Bronchial epithelial cell (primary cell): ENCODE data around the gene RBMS2. TPM values are rescaled to one million over a fixed set of nuclear protein-coding genes. Genes with fewer than 3 reads are reported as not detected.

Experiments
- DNase-seq: peaks from one replicate; pipeline ENCODE4 v3.0.0-alpha.2; 2010; ENCODE audit warnings: low read depth
- FAIRE-seq: peaks from 2 replicates; lab custom pipeline; 2011; peaks lifted over from hg19 to GRCh38; lab: Jason Lieb, UNC
- H3K27me3 ChIP-seq: 2 replicates; pipeline ENCODE4 v1.5.1; 2011; ENCODE audit warnings: low read length; ENCODE audit not compliant: control insufficient read depth, insufficient read depth
- H3K36me3 ChIP-seq: 2 replicates; pipeline ENCODE4 v1.5.1; 2011; ENCODE audit warnings: low read length; ENCODE audit not compliant: control insufficient read depth, insufficient read depth
- H3K4me3 ChIP-seq: 2 replicates; pipeline ENCODE4 v1.5.1; 2011; ENCODE audit warnings: mild to moderate bottlenecking, low read depth, low read length, control low read depth
- total RNA-seq: library from RNA; depleted of rRNA; stranded (reverse); fragments of >200 nt; gene quantifications from 2 replicates; pipeline ENCODE4 v1.2.1, GENCODE V29; 2014
- TF ChIP-seq, protein P1 (sequence below): IDR thresholded peaks from 2 replicates; pipeline ENCODE4 v1.5.1; 2011; ENCODE audit warnings: mild to moderate bottlenecking, moderate library complexity, low read length, control low read depth, inconsistent platforms; ENCODE audit not compliant: insufficient read depth, severe bottlenecking

The RBMS2 gene, protein sequence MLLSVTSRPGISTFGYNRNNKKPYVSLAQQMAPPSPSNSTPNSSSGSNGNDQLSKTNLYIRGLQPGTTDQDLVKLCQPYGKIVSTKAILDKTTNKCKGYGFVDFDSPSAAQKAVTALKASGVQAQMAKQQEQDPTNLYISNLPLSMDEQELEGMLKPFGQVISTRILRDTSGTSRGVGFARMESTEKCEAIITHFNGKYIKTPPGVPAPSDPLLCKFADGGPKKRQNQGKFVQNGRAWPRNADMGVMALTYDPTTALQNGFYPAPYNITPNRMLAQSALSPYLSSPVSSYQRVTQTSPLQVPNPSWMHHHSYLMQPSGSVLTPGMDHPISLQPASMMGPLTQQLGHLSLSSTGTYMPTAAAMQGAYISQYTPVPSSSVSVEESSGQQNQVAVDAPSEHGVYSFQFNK
- 9.2 and 11.0 TPM in 2 replicates for total RNA-seq

DNA sequence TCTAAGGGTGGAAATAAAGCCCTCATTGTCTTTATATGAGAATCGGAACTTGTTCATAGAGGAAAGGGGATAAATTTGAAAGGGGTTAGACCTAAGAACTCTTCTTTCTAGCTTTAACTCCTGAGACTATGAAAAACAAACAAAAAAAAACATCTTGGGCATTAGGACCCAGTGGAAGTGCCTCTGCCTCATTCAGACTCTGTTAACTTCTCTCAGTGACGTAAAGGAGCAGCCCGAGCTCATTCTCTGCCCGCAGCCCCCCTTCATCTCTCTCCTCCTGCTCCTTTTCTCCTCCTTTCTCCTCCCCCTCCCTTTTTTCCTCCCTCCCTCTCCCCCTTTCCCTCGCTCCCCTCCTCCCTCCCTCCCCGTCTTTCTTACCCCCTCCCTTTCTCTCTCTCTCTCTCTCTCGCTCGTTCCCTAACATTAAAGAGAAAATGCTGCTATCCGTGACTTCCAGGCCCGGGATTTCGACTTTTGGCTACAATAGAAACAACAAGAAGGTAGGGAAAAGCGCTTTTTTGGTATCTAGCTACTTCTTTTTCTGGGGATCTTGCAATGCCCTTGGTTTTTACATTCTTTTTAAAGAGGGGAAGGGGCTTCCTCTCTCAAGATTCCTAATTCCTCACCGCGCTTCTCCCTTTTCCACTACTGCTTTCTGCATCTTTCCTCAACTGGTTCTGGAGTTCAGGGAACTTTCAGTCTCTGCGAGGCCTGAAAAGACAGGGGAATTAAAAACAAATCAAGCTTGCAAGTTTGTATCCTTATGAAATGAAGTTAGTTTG is at the start of gene RBMS2:
Gene RBMS2 (plus strand): TSS at position 231 of the 782 bp plus-strand sequence. CDS start 204 bp downstream, at position 435.
- DNase-seq (peak; percentile 85), FAIRE-seq (no peak)
- TF ChIP-seq, protein P1, sequence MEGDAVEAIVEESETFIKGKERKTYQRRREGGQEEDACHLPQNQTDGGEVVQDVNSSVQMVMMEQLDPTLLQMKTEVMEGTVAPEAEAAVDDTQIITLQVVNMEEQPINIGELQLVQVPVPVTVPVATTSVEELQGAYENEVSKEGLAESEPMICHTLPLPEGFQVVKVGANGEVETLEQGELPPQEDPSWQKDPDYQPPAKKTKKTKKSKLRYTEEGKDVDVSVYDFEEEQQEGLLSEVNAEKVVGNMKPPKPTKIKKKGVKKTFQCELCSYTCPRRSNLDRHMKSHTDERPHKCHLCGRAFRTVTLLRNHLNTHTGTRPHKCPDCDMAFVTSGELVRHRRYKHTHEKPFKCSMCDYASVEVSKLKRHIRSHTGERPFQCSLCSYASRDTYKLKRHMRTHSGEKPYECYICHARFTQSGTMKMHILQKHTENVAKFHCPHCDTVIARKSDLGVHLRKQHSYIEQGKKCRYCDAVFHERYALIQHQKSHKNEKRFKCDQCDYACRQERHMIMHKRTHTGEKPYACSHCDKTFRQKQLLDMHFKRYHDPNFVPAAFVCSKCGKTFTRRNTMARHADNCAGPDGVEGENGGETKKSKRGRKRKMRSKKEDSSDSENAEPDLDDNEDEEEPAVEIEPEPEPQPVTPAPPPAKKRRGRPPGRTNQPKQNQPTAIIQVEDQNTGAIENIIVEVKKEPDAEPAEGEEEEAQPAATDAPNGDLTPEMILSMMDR: no peak

DNA sequence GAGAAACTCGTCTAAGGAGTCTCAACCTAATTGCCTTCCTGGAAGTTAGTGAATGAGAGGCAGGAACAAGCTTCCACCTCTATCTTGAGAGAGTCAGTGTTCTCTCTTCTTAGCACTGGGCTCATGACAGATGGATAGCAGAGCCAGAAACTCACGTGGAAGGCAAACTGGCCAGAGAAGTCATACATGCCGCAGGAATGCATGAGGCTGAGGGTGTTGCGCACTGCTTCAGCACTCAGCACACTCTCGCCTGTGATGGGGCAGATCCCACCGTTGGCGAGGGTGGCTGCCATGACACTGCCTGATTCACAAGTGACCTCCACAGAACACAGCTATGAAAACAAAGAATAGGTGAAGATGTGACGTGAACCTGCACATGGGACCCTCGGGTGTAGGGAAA is 47.2 kb upstream of the RBMS2 start:
- TF ChIP-seq, protein P1: no peak
- FAIRE-seq (peak; percentile 66), DNase-seq (no peak)
- peaks cover 5% of the 10 kb centered on the region for H3K36me3 ChIP-seq
- H3K4me3 ChIP-seq: no peak overlapping the region
- no peaks in the 10 kb centered on the region for H3K27me3 ChIP-seq

More for the DNA sequence above, at the start of gene RBMS2:
- Histone ChIP-seq H3K27me3 (no peaks in the 10 kb centered on the region), H3K4me3 (peak within 1 kb of the TSS; percentile 52), H3K36me3 (no peaks in the 10 kb centered on the region)

DNA sequence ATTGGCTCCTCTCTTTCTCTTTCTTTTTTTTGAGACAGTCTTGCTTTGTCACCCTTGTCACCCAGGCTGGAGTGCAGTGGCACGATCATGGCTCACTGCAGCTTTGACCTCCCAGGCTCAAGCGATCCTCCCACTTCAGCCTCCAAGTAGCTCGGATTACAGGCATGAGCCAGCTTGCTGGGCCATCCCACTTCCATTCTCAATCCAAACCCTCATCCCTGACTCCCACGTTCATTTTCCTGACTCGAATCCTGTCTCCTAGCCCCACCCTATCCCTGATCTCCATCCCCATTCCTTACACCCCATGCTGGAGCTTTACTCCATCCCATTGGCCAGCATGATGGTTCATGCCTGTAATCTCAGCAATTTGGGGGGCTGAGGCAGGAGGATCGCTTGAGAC is 45.5 kb upstream of the RBMS2 start:
- Histone ChIP-seq H3K4me3 (no peak overlapping the region), H3K27me3 (no peaks in the 10 kb centered on the region), H3K36me3 (peaks cover under 1% of the 10 kb centered on the region)
- FAIRE-seq: no peak
- DNase-seq: no peak
- TF ChIP-seq, protein P1: no peak

DNA sequence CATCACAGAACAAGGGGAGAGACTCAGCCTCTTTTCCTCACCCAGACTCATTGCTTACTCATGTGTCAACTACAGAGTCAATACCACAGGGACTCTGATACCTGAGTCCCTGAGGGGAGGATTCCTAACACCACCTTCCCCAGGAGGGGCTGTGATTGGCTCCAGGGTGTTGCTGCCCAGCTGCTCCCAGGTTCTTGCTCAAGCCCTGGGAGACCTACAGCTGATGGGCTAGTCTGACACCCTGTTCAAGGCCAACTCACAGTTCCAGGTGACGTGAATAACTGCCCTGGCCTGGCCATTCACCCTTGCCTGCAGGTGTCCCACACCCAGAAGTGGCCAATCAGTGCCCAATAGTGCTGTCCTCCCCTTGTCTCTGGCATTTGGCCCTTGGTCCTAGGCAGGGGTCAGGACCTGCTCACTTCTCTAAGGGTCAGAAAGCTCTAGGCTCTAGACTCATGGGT is 44.6 kb upstream of the RBMS2 start:
- H3K4me3 ChIP-seq: no peak overlapping the region
- TF ChIP-seq, protein P1: no peak
- no peaks in the 10 kb centered on the region for H3K36me3 ChIP-seq
- H3K27me3 ChIP-seq: no peaks in the 10 kb centered on the region
- FAIRE-seq (peak; percentile 47), DNase-seq (peak; percentile 48)

DNA sequence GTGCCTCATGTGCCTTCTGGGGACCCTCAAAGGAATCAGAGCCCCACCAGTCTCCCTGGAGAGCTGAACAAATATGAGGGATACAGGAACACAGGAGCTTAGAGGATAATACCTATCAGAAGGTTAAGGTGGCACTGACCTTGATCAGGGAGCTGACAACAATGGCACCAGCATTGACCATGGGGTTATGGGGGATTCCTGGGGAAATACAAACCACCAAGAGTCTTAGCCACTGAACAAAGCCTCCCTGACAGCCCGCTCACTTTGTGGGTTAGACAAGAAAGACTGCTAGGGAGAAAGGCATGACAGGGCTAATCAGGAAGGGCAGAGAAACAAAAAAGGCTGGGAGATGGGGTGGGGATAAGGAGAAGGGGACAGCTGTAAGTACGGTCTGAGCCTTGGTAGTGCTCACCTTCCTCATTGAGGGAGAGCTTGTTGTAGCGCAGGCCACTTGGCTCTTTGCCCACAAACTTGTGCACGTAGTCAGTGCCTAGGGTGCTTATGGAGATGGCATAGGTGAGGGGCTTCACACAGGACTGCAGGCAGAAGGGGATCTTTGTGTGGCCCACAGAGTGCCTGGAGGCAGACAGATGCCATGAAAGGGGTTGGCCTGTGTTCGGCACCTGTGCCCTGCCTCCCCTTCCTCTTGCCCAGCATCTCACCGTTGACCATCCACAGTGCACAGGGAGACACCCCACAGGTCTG is 43.9 kb upstream of the RBMS2 start:
- TF ChIP-seq, protein P1: no peak
- H3K27me3 ChIP-seq: no peaks in the 10 kb centered on the region
- no peak overlapping the region for H3K4me3 ChIP-seq
- no peak for DNase-seq
- FAIRE-seq: no peak
- H3K36me3 ChIP-seq: no peaks in the 10 kb centered on the region
